Testis (tissue), 3 donors: ENCODE data around the gene VPREB3. TPM values are rescaled to one million over a fixed set of nuclear protein-coding genes. Genes with fewer than 3 reads are reported as not detected.

Experiments
- DNase-seq: peaks from one replicate; pipeline ENCODE4 v3.0.0-alpha.2; 2019
- H3K27ac ChIP-seq, 2 donors: fragments of 200-600 bp; sonication (generic); one replicate each; pipeline ENCODE4 v1.5.1; 2019
- H3K27me3 ChIP-seq: fragments of 200-600 bp; sonication (generic); one replicate; pipeline ENCODE4 v1.5.1; 2019
- H3K36me3 ChIP-seq: fragments of 200-600 bp; sonication (generic); one replicate; pipeline ENCODE4 v1.5.1; 2017; ENCODE audit warnings: low read depth; ENCODE audit errors: missing control alignments
- H3K4me1 ChIP-seq: fragments of 200-600 bp; sonication (generic); one replicate; pipeline ENCODE4 v1.5.1; 2019
- H3K4me3 ChIP-seq, 2 donors: fragments of 200-600 bp; sonication (generic); one replicate each; pipeline ENCODE4 v1.5.1; 2017 to 2019
- H3K9me3 ChIP-seq: fragments of 200-600 bp; sonication (generic); one replicate; pipeline ENCODE4 v1.5.1; 2017
- CTCF ChIP-seq, 3 experiments: fragments of 450-650 bp in 2 of 3; fragments of 200-600 bp in 1 of 3; sonication (generic) in 1 of 3; IDR thresholded peaks; one replicate each; pipeline ENCODE4 v1.5.1; 2016 to 2019; ENCODE audit warnings: antibody characterized with exemption in 3 of 3, mild to moderate bottlenecking in 2 of 3, moderate library complexity in 1 of 3
- POLR2A ChIP-seq: fragments of 450-650 bp; IDR thresholded peaks from one replicate; pipeline ENCODE4 v1.6.1; 2017; ENCODE audit warnings: antibody characterized with exemption, mild to moderate bottlenecking, moderate library complexity
- WGBS, 2 donors: methylation state at CpG; one replicate each; pipeline ENCODE4 v1.1.5; 2018; 5-methylcytosine and 5-hydroxymethylcytosine counted together
- intact Hi-C: fragments of 100-400 bp; cut with DNase I; formaldehyde crosslinking; loops from one replicate; pipeline ENCODE4 v1.15.1; 2023; ENCODE audit warnings: low total_unique reads
- polyA plus RNA-seq: library from polyadenylated mRNA; stranded (reverse); fragments of 350-450 nt; fragmentation: Illumina TruSeq; extraction: RNeasy Lipid Tissue Mini Kit (QIAGEN cat#74804); gene quantifications from one replicate; pipeline ENCODE4 v1.2.3, GENCODE V29; 2014; ENCODE audit warnings: low read depth, low replicate concordance; ENCODE audit not compliant: insufficient read depth
- total RNA-seq, 2 donors: library from RNA; depleted of rRNA; stranded (reverse); fragments of >200 nt; gene quantifications; one replicate each; pipeline ENCODE4 v1.2.3, GENCODE V29; 2016

VPREB3 gene
- total and polyA plus RNA-seq, 3 donors from 2014 or later = 0.68 to 1.2 TPM; not detected in 1

DNA sequence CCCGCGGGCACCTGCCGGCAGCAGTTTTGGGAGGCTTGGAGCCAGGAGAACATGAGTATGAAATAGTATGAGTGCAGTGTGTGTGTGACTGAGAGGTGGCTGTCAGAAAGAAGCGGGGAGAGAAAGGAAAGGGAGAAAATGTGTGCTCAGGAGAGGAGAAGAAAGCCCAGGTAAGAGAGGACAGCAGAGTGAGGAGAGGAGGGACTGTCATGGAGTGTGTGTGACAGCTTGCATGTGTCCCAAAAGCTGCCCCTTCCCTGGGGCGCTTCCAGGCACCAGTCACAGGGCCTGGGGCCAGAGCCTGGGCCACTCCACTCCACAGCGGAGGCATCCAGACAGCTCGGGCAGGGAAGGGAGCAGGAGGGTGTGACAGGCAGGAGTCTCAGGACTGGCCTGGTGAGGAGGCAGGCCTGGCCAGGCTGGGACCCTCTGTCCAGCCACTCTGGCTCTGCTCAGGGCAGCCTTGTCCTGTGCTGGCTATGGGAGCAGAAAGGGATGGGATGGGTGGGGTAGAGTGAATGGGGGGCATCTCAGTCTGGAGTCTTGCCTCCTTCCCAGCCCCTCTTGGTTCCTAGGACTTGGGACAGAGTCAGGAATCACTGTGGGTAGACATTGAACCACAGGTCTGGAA lies 19.4 kb upstream of the VPREB3 start:
- Histone ChIP-seq H3K27me3 (no peaks in the 10 kb centered on the region), H3K9me3 (no peaks in the 10 kb centered on the region), H3K4me3 (peak overlapping the region in 1 of 2 donors; percentile 32), H3K4me1 (peaks cover 6% of the 10 kb centered on the region), H3K27ac (no peak overlapping the region), H3K36me3 (no peaks in the 10 kb centered on the region)
- DNase-seq = no peak
- TF ChIP-seq CTCF (IDR thresholded peaks at IDR 0.05) = no peak
- no peak for TF ChIP-seq POLR2A
- 63 to 67% methylated on average over 7 of the region's 7 CpGs for WGBS, 2 donors
- intact Hi-C loops = no loop called here

GRCh38 chr22:23772649-23773473 lies 18.6 kb upstream of the VPREB3 start, which contains the start of gene MMP11:
MMP11 (plus strand) TSS chr22:23772849; CDS start chr22:23772871, 22 bp downstream.
- H3K27ac ChIP-seq = no peak within 1 kb of the TSS
- H3K27me3 ChIP-seq = no peaks in the 10 kb centered on the region
- H3K9me3 ChIP-seq = no peaks in the 10 kb centered on the region
- no peaks in the 10 kb centered on the region for H3K36me3 ChIP-seq
- DNase-seq = peak; percentile 56
- TF ChIP-seq CTCF (IDR thresholded peaks at IDR 0.05) = no peak
- TF ChIP-seq POLR2A = no peak
- 9 to 18% methylated on average over 9 to 26 of the region's 79 CpGs for WGBS, 2 donors
- peak within 1 kb of the TSS; percentile 32 to 51 for H3K4me3 ChIP-seq
- peaks cover 6% of the 10 kb centered on the region for H3K4me1 ChIP-seq
- intact Hi-C loops = no loop called here

- Histone ChIP-seq H3K36me3 (no peaks in the 10 kb centered on the region), H3K27ac (no peak overlapping the region), H3K27me3 (no peaks in the 10 kb centered on the region), H3K4me3 (peak overlapping the region in 1 of 2 donors; percentile 51), H3K4me1 (peaks cover 6% of the 10 kb centered on the region), H3K9me3 (no peaks in the 10 kb centered on the region)
- WGBS, 2 donors = 15 to 21% methylated on average over 4 to 5 of the region's 6 CpGs
- intact Hi-C loops = no loop called here
- no peak for TF ChIP-seq POLR2A
- no peak for TF ChIP-seq CTCF (IDR thresholded peaks at IDR 0.05)
- no peak for DNase-seq
These were observed 18.1 kb upstream of the VPREB3 start for GRCh38 chr22:23772315-23772648.

GRCh38 chr22:23769321-23769965 lies 15.2 kb upstream of the VPREB3 start:
- intact Hi-C loops = loop anchor here (5.0 kb wide), 1 partner anchor 78 kb away; no protein-coding TSS in a partner anchor
- Histone ChIP-seq H3K27me3 (no peaks in the 10 kb centered on the region), H3K9me3 (no peaks in the 10 kb centered on the region), H3K36me3 (no peaks in the 10 kb centered on the region), H3K27ac (no peak overlapping the region), H3K4me3 (no peak overlapping the region), H3K4me1 (peaks cover 13% of the 10 kb centered on the region)
- DNase-seq = no peak
- WGBS, 2 donors = 85 to 93% methylated on average over 6 of the region's 6 CpGs
- TF ChIP-seq CTCF (IDR thresholded peaks at IDR 0.05) = no peak
- TF ChIP-seq POLR2A = no peak
